ENCODE results near the gene TMEM178A. TPM values are rescaled to one million over a fixed set of nuclear protein-coding genes. Genes with fewer than 3 reads are reported as not detected.

TMEM178A gene
- polyA plus RNA-seq, 1 donor from 2014 or later, result 31.8 TPM

DNA sequence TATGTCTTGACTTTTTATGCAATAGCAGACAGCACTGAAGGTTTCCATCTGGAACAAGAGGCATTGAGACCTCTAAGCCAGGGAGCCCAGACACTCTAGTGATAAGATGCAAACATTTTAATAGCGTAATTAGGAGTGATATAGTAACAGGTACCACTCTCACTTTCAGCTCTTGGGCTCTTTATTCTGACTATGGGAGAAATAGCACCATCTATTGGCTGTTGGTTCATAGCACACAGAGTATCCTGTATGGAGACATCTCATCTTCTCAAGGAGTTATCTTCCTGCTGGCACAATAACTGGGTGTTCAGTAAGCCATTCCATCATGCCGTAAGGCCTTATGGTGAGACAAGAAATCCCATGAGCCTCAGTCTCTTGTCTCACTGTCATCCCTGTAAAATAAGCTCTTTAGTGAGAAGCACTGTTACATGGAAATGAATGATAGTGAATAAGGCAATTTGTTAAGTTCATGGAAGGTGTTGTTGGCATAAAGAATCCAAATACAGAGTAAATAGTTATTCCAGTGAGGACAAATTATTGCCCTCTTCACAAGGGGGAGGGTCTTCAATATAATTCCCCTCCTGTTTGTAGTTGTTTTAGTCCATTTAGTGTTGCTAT is 65.1 kb downstream of the TMEM178A start:
- Histone ChIP-seq H3K4me2 (ENCODE audit: low read length) (no peak overlapping the region), H3K4me3 (ENCODE audit: low read length) (no peak overlapping the region), H3K36me3 (ENCODE audit: insufficient read depth, low read length) (peaks cover under 1% of the 10 kb centered on the region), H3K79me2 (replicated peaks; ENCODE audit: insufficient read depth, low read length) (no peaks in the 10 kb centered on the region), H2AFZ (ENCODE audit: low read depth, low read length) (no peak overlapping the region), H3K9ac (ENCODE audit: low read length) (no peak overlapping the region), H3K27ac (ENCODE audit: low read length) (no peak overlapping the region), H3K9me3 (ENCODE audit: low read length) (no peaks in the 10 kb centered on the region), H3F3A (ENCODE audit: insufficient read depth, low read length, poor library complexity, severe bottlenecking) (no peaks in the 10 kb centered on the region), H4K20me1 (ENCODE audit: insufficient read depth) (no peaks in the 10 kb centered on the region), H3K9me2 (ENCODE audit: insufficient read depth, low read length) (no peaks in the 10 kb centered on the region), H3K27me3 (ENCODE audit: insufficient read depth, low read depth, low read length) (no peaks in the 10 kb centered on the region)
- TF ChIP-seq EZH2 (IDR thresholded peaks at IDR 0.05; ENCODE audit: borderline replicate concordance, insufficient read depth, low read length, poor library complexity, severe bottlenecking) (no peak), POLR2AphosphoS5 (IDR thresholded peaks at IDR 0.05) (no peak), SMC3 (conservative IDR thresholded peaks at IDR 0.05; ENCODE audit: poor library complexity) (no peak), RAD21 (conservative IDR thresholded peaks at IDR 0.05) (peak; percentile 32), MXI1 (conservative IDR thresholded peaks at IDR 0.05; ENCODE audit: poor library complexity, severe bottlenecking) (no peak), TAF1 (IDR thresholded peaks at IDR 0.05; ENCODE audit: low read depth) (no peak), EP300 (conservative IDR thresholded peaks at IDR 0.05; ENCODE audit: poor library complexity, severe bottlenecking) (no peak)
- TF ChIP-seq, protein P1, sequence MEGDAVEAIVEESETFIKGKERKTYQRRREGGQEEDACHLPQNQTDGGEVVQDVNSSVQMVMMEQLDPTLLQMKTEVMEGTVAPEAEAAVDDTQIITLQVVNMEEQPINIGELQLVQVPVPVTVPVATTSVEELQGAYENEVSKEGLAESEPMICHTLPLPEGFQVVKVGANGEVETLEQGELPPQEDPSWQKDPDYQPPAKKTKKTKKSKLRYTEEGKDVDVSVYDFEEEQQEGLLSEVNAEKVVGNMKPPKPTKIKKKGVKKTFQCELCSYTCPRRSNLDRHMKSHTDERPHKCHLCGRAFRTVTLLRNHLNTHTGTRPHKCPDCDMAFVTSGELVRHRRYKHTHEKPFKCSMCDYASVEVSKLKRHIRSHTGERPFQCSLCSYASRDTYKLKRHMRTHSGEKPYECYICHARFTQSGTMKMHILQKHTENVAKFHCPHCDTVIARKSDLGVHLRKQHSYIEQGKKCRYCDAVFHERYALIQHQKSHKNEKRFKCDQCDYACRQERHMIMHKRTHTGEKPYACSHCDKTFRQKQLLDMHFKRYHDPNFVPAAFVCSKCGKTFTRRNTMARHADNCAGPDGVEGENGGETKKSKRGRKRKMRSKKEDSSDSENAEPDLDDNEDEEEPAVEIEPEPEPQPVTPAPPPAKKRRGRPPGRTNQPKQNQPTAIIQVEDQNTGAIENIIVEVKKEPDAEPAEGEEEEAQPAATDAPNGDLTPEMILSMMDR (IDR thresholded peaks at IDR 0.05; ENCODE audit: poor library complexity, severe bottlenecking), result peak; percentile 43
- TF ChIP-seq, protein P2, sequence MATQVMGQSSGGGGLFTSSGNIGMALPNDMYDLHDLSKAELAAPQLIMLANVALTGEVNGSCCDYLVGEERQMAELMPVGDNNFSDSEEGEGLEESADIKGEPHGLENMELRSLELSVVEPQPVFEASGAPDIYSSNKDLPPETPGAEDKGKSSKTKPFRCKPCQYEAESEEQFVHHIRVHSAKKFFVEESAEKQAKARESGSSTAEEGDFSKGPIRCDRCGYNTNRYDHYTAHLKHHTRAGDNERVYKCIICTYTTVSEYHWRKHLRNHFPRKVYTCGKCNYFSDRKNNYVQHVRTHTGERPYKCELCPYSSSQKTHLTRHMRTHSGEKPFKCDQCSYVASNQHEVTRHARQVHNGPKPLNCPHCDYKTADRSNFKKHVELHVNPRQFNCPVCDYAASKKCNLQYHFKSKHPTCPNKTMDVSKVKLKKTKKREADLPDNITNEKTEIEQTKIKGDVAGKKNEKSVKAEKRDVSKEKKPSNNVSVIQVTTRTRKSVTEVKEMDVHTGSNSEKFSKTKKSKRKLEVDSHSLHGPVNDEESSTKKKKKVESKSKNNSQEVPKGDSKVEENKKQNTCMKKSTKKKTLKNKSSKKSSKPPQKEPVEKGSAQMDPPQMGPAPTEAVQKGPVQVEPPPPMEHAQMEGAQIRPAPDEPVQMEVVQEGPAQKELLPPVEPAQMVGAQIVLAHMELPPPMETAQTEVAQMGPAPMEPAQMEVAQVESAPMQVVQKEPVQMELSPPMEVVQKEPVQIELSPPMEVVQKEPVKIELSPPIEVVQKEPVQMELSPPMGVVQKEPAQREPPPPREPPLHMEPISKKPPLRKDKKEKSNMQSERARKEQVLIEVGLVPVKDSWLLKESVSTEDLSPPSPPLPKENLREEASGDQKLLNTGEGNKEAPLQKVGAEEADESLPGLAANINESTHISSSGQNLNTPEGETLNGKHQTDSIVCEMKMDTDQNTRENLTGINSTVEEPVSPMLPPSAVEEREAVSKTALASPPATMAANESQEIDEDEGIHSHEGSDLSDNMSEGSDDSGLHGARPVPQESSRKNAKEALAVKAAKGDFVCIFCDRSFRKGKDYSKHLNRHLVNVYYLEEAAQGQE (IDR thresholded peaks at IDR 0.05; ENCODE audit: borderline replicate concordance), result no peak

DNA sequence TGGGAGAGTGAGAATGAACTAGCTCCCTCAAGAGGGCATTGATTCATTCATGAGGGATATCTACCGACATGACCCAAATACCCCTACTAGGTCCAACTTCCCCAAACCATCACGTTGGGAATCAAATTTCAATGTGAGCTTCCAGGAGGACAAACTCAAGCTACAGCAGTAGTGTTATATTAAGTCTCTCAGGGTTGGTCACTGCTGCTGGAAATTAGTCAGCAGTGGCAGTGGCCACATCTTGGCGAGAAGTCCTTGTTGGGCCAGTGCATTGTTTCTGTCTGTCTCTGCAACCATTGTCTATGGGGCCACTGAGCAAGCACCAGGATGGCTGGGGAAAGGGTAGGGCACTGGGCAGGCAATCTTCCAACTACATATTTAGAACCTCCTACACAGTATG is 65.8 kb downstream of the TMEM178A start:
- Histone ChIP-seq H3K4me3 (ENCODE audit: low read length) (no peak overlapping the region), H4K20me1 (ENCODE audit: insufficient read depth) (no peaks in the 10 kb centered on the region), H3K9me3 (ENCODE audit: low read length) (no peaks in the 10 kb centered on the region), H3F3A (ENCODE audit: insufficient read depth, low read length, poor library complexity, severe bottlenecking) (no peaks in the 10 kb centered on the region), H2AFZ (ENCODE audit: low read depth, low read length) (no peak overlapping the region), H3K27me3 (ENCODE audit: insufficient read depth, low read depth, low read length) (no peaks in the 10 kb centered on the region), H3K9me2 (ENCODE audit: insufficient read depth, low read length) (no peaks in the 10 kb centered on the region), H3K27ac (ENCODE audit: low read length) (no peak overlapping the region), H3K4me2 (ENCODE audit: low read length) (no peak overlapping the region), H3K9ac (ENCODE audit: low read length) (no peak overlapping the region), H3K79me2 (replicated peaks; ENCODE audit: insufficient read depth, low read length) (no peaks in the 10 kb centered on the region), H3K36me3 (ENCODE audit: insufficient read depth, low read length) (peaks cover 4% of the 10 kb centered on the region)
- TF ChIP-seq EZH2 (IDR thresholded peaks at IDR 0.05; ENCODE audit: borderline replicate concordance, insufficient read depth, low read length, poor library complexity, severe bottlenecking), result no peak
- TF ChIP-seq TAF1 (IDR thresholded peaks at IDR 0.05; ENCODE audit: low read depth), result no peak
- TF ChIP-seq, protein P2 (IDR thresholded peaks at IDR 0.05; ENCODE audit: borderline replicate concordance), result no peak
